Stimulated activated CD8-positive, alpha-beta memory T cell treated with anti-CD3 and anti-CD28 coated beads, Interleukin-15, amount 100 ng/mL, for 4 hours (primary cell): ENCODE measurements around the gene BUD13.

Experiments used
- DNase-seq, 2 donors: peaks; one replicate each; pipeline ENCODE4 v3.0.0-alpha.2; 2020; ENCODE audit warnings: low read depth in 2 of 2

The BUD13 gene

DNA sequence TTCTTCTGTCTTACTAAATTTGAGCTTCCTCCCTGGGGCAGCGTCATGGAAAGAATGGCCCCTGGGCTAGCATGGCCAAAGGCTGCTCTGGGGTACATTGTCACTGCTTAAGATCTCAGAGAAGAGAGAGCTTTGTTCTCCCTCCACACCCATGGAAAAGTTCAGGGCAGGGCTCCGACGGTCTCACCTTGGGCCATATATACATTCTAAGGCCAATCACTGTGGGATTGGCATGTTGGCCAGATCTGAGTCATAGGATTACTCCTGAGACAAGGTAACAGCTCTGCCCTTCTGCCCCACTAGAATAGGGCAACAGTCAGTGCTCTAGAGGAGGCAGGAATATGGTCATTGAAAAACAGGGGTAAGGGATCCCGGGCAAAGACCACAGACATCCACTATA lies 56.2 kb downstream of the BUD13 start:
- no peak for DNase-seq

- no peak for DNase-seq
Observed at GRCh38 chr11:116715383-116715782, 57.4 kb downstream of the BUD13 start.

- no peak for DNase-seq
Observed at GRCh38 chr11:116714902-116715301, 57.9 kb downstream of the BUD13 start.

GRCh38 chr11:116712428-116712827 lies 60.4 kb downstream of the BUD13 start:
- no peak for DNase-seq

GRCh38 chr11:116710762-116711161 lies 62.0 kb downstream of the BUD13 start:
- DNase-seq = no peak

DNA sequence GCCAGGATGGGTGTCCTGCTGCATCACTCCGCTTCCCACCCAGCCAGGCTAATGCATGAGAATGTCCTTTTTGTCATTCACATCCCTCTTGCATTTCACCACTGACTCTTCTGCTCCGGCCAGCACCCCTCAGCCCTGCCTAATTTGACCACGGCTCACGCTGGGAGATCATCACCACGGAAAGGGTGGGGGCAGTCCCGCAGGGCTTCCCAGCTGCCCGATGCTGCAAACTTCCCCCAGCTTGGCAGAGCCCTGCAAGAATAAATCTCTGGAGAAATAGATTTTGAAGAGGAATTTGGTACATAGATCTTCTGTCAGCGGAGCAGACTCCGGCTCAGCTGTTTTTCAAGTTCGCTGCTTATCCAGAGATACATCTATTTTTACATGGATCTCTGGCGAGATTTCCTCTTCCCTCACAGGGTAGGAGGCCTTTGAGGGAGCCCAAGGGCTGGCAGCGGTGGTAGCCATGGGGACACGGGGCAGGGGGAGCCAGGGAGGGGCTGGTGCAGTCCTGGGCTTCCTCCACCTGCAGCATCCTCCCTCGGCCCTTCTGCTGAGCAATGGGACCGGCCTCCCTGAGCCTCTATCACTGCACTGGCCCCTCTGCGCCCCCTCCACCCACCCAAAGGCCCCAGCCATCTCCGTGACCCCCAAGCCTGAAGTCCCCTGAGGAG lies 62.6 kb downstream of the BUD13 start:
- DNase-seq = no peak

DNA sequence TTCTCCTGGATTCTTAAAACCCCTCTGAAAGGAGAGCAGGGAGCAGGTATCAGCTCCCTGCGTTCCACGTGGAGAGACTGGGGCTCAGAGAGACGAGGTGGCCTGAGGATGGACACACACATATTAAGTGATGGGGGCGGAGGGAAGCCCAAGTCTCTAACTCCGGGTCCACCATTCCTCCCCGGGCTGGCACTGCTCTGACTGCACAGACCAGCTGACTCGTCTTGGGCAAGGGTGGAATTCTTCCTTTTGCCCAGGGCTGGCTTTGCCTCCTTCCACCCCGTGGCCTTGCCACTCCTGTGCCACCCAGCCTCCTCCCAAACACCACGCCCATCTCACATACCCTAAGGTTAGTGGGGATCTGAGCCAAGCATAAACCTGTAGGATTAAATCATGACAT lies 65.0 kb downstream of the BUD13 start:
- no peak for DNase-seq

DNA sequence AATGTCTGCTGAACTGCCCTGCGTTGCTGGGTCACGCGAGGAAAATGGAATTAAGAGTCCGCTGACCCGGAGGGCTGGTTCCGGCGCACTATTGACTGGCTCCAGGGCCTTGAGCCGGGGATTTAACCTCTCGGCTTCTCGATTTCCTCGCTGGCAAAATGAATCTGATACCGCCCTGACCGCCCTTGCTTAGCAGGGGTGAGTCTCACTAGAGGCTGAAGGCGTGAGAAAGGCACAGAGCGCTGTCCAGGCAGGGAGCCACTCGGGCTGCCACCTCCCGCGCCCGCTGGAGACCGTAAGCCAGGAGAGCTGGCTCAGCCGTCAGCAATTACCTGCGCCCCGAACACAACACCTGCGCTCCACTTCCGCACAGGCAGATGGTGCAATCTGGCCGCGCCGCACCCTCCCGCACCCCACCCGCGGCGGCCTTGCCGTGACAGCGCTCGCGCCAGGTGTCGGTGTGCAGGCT lies 65.6 kb downstream of the BUD13 start:
- no peak for DNase-seq

DNA sequence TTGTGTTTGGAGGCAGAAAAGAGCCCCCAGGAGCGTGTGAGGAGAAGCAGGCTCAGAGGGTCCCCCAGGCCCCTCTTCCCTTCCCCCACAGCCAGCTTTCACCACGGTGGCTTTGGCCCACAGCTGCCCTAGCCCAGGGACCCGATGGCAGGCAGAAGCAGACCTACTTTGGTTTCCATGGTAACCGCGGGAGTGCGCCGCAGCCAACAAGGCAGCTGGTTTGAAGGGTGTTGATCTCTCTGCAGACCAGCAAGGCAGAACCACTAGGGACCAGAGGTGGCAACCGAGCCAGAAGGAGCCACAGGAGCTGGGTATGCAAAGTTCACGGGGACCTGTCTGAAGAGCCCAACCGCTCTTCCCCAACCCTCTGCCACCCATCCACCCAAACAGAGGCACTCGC lies 69.4 kb downstream of the BUD13 start:
- no peak for DNase-seq

GRCh38 chr11:116702772-116703385 lies 69.9 kb downstream of the BUD13 start:
- DNase-seq = no peak

- no peak for DNase-seq
Observed at GRCh38 chr11:116701876-116702275, 70.9 kb downstream of the BUD13 start.

GRCh38 chr11:116701297-116701801 lies 71.4 kb downstream of the BUD13 start:
- DNase-seq = no peak

GRCh38 chr11:116700586-116701220 lies 72.1 kb downstream of the BUD13 start:
- DNase-seq = no peak
